Endothelial cell of umbilical vein (primary cell): ENCODE results near the gene STK38L.

Source experiments
- CTCF ChIP-seq, 2 donors: IDR thresholded peaks; 1 replicate in 1 of 2; 2 replicates in 1 of 2; pipeline ENCODE4 v1.5.1; 2011; ENCODE audit warnings: low read length in 2 of 2, mild to moderate bottlenecking in 2 of 2, moderate library complexity in 2 of 2, control low read depth in 1 of 2, inconsistent platforms in 1 of 2, low read depth in 1 of 2; ENCODE audit not compliant: insufficient read depth in 1 of 2; ENCODE audit errors: extremely low read depth in 1 of 2
- EZH2 ChIP-seq: IDR thresholded peaks from 2 replicates; pipeline ENCODE4 v1.6.1; 2012; ENCODE audit warnings: borderline replicate concordance, low read depth, mild to moderate bottlenecking, moderate library complexity, low read length, inconsistent platforms; ENCODE audit not compliant: severe bottlenecking
- FOS ChIP-seq: IDR thresholded peaks from 2 replicates; pipeline ENCODE4 v1.6.1; 2011; ENCODE audit warnings: mild to moderate bottlenecking, low read length, moderate library complexity, borderline replicate concordance; ENCODE audit not compliant: insufficient read depth
- JUN ChIP-seq: IDR thresholded peaks from 2 replicates; pipeline ENCODE4 v1.6.1; 2011; ENCODE audit warnings: borderline replicate concordance, low read depth; ENCODE audit not compliant: insufficient read length, insufficient read depth
- MYC ChIP-seq: IDR thresholded peaks from one replicate; pipeline ENCODE4 v1.6.1; 2011; ENCODE audit warnings: mild to moderate bottlenecking, low read depth, low read length
- POLR2A ChIP-seq: IDR thresholded peaks from 2 replicates; pipeline ENCODE4 v1.6.1; 2012; ENCODE audit warnings: low read depth, mild to moderate bottlenecking, control low read depth, low read length
- POLR2AphosphoS5 ChIP-seq: IDR thresholded peaks from 2 replicates; pipeline ENCODE4 v1.6.1; 2012; ENCODE audit warnings: low read depth, mild to moderate bottlenecking, control low read depth, low read length, moderate library complexity; ENCODE audit not compliant: insufficient read depth
- TF ChIP-seq, protein P1 (sequence below): IDR thresholded peaks from 2 replicates; pipeline ENCODE4 v1.6.1; 2011; ENCODE audit not compliant: insufficient read depth, insufficient read length

GRCh38 chr12:27274706-27275105 is 30.6 kb downstream of the STK38L start:
- TF ChIP-seq JUN (no peak), POLR2AphosphoS5 (no peak), CTCF (IDR thresholded peaks at IDR 0.05; ENCODE audit: extremely low read depth in 1 of 2, insufficient read depth in 1 of 2, low read depth in 1 of 2, low read length in 2 of 2) (no peak), EZH2 (no peak), FOS (no peak), POLR2A (no peak), MYC (no peak)
- TF ChIP-seq, protein P1, sequence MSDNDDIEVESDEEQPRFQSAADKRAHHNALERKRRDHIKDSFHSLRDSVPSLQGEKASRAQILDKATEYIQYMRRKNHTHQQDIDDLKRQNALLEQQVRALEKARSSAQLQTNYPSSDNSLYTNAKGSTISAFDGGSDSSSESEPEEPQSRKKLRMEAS, result no peak
